Hypothalamus (tissue), 51 donors: Measurements from ENCODE around the gene FUCA1.
A peak's percentile ranks its signal among the peaks of the same experiment; 100 is the strongest.
"Not testable (repeated sequence)": the region's sequence is repeated elsewhere in the genome, so short reads cannot be mapped to it uniquely, and the experiment has no call there.

ENCODE experiments used
- DNase-seq, 51 donors: peaks; one replicate each; lab custom pipeline; 2025; lab: John Stamatoyannopoulos, UW

FUCA1 gene

DNA sequence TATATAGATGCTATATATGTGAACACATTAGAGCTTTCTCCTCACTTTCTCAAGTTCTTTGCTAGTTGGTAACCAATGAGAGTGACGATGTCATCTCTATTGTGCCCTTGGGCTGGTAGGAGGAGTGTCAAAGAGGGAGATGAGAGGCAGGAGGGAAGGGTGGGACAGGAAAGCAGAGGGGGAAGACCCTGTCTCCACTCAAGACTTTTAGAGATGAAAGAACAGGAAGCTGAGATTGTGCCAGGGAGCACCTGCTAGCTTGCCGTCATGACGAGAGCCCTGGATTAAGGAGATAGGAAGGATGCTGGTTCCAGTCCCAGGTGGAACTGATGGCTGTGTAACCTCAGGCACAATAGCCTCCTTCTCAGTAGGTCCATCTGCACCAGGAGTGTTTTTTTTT is 28.4 kb upstream of the FUCA1 start:
- no peak for DNase-seq

GRCh38 chr1:23895993-23896392 is 27.9 kb upstream of the FUCA1 start:
- DNase-seq: no peak

DNA sequence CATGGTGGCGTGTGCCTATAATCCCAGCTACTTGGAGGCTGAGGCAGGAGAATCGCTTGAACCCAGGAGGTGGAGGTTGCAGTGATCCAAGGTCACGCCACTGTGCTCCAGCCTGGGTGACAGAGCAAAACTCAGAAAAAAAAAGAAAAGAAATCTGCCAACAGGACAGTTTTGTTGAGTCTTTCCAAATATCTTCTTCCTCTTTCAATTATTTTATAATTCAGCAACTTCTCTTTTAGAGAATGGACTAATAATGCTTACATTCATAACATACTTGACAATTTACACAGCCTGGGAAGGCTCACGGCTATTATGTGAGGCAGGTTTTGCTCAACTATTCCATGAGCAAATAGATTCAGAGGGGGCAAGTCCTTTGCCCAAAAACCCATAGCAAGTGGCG is 27.0 kb upstream of the FUCA1 start:
- no peak for DNase-seq

DNA sequence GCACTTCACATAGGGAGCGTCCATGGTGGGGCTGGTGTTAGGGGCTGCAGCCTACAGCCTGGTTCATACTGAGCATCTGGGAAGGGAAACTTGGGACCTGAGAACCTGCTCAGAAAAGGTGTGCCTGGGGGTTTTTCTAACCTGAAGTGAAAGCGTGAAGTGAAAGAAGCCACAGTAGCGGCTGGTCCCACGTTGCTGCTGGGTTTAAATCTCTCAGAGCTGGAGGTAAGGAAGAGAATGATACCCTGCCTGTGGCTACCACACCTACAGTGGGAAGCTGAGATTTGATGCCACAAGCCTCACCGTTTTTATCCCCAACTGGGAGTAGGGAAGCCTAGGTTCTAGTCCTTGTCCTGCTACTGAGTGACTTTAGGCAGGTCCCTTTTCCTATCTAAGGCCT is 21.0 kb upstream of the FUCA1 start:
- no peak for DNase-seq

DNA sequence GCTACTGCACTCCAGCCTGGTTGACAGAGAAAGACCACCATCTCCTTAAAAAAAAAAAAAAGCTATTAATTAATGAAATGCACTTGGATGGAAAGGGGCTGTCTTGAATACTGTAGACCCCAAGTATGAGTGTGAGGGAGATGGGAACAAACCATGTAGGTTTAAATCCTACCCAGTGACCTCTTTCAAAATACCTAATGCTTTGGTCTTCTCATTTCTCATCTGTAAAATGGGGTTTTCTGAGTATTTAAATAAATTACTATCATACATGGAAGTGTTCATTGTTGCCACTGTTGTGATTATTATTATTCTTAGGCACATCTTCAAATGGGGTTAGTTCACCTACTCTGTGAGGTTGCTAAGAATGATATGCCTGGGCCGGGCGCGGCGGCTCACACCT is 17.1 kb upstream of the FUCA1 start:
- no peak for DNase-seq

- DNase-seq: no peak
Observed at GRCh38 chr1:23882746-23883145, 14.7 kb upstream of the FUCA1 start.

DNA sequence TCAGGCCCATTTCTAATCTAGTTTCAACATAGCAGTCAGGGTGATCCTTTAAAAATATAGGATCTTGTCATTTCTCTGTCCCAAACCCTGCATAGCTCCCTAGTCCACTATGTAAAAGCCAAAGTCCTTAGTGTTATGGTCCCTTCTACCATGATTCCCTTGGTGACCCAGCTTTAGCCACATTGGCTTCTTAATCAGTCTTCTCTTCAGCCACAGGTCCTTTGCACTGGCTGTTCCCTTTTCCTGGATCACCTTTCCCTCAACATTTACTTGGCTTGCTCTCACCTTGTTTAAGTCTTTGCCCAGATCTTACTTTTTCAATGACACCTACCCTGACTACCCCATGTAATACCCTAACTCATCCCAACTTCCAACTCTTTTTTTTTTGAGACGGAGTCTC is 11.7 kb upstream of the FUCA1 start:
- no peak for DNase-seq

- no peak for DNase-seq
Observed at GRCh38 chr1:23878668-23879067, 10.6 kb upstream of the FUCA1 start.

DNA sequence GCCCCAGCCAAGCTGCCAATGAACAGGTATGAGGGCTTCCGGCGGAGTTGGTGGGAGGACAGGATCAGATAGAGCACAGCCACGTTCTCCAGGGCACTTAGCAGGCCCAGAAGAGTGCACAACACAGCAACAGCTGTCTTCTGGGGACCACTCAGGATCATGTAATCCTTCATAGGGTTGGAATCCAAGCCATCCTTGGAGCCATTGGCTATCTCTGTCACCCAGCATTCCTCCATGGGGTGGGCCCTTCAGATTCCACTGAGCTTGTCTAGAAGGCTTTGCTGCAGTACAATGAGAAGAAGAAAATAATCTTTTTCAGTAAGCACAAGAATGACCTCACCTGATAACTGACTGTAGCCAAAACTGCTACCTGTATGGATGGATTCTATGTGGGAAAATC is 7.3 kb upstream of the FUCA1 start:
- DNase-seq: no peak

DNA sequence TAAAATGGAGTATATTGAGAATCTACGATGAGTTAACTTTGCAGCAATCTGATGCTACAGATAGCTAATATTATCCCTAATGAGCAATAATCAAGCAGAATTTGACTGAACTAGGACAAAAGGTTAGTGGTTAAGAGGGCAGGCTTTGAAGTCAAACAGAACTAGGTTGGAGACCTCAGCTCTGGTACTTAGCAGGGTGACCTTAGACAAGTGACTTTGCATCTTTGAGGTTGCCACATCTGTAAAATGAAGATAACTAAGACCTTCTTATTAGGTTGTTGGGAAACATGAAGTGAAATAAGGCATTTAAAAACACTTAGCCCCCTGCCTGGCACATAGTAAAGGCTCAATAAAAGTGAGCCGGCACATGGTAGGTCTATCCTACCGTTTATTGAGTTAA is 4.3 kb upstream of the FUCA1 start:
- DNase-seq: no peak

DNA sequence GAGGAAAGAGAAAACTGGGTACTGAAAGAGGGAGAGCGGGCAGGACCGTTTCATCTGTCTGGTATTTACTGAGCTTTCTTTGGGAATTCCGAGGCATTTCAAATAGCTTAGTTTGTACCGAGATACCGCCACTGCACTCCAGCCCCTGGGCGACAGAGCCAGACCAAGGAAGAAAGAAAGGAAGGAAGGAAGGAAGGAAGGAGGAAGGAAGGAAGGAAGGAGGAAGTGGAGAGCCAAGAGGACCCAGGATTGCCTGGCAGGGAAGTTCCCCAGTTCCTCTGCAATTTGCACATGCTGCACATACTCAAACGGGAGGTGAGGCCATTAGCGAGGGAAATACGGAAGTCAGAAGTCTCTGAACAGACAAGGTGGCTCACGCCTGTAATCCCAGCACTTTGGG is 961 bp upstream of the FUCA1 start:
- DNase-seq: peak in 1 of 51 donors; percentile 27

- peak in 8 of 51 donors; percentile 9 to 69 (median 40) for DNase-seq
Observed at GRCh38 chr1:23868557-23869016, 497 bp upstream of the FUCA1 start.

- peak in 3 of 51 donors; percentile 14 to 19 (median 18) for DNase-seq
Observed at GRCh38 chr1:23867542-23867894, 572 bp downstream of the FUCA1 start.

GRCh38 chr1:23865543-23865930 is 2.6 kb downstream of the FUCA1 start:
- peak in 1 of 51 donors; percentile 1 for DNase-seq

- DNase-seq: no peak
Observed at GRCh38 chr1:23864801-23865542, 3.1 kb downstream of the FUCA1 start.

GRCh38 chr1:23862640-23863039 is 5.5 kb downstream of the FUCA1 start:
- DNase-seq: no peak

- DNase-seq: no peak
Observed at GRCh38 chr1:23854568-23854967, 13.5 kb downstream of the FUCA1 start.

DNA sequence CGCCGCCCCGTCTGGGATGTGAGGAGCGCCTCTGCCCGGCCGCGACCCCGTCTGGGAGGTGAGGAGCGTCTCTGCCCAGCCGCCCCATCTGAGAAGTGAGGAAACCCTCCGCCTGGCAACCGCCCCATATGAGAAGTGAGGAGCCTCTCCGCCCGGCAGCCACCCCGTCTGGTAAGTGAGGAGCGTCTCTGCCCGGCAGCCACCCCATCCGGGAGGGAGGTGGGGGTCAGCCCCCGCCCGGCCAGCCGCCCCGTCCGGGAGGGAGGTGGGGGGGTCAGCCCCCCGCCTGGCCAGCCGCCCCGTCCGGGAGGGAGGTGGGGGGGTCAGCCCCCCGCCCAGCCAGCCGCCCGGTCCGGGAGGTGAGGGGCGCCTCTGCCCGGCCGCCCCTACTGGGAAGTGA is 15.0 kb downstream of the FUCA1 start:
- DNase-seq: not testable (repeated sequence)

GRCh38 chr1:23851406-23851805 is 16.7 kb downstream of the FUCA1 start:
- DNase-seq: not testable (repeated sequence)

- no peak for DNase-seq
Observed at GRCh38 chr1:23848673-23849616, 19.1 kb downstream of the FUCA1 start.

DNA sequence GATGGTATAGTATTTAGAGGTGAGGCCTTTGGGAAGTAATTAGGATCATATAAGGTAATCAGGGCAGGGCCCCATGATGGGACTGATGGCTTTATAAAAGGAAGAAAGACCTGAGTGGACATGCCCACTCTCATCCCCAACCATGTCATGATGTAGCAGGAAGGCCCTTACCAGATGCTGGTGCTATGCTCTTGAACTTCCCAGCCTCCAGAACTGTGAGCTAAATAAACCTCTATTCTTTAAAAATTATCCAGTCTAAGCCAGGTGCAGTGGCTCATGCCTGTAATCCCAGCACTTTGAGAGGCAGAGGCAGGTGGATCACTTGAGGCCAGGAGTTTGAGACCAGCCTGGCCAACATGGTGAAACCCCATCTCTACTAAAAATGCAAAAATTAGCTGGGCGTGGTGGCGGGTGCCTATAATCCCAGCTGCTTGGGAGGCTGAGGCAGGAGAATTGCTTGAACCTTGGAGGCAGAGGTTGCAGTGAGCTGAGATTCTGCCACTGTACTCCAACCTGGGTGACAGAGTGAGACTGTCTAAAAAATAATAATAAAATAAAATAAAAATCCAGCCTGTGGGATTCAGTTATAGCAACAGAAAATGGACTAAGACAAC is 20.5 kb downstream of the FUCA1 start:
- DNase-seq: not testable (repeated sequence)
